ENCODE measurements around the gene MDM2. TPM values are rescaled to one million over a fixed set of nuclear protein-coding genes. Genes with fewer than 3 reads are reported as not detected.

The MDM2 gene
- polyA plus RNA-seq, 3 donors = 16.2 to 39.9 (median 27.6) TPM

- Mint-ChIP-seq H3K9me3 (peaks cover 0 to 2% (median 0%) of the 10 kb centered on the region in 7 donors), H3K4me3 (no peak overlapping the region), H3K4me1 (peaks cover 50% of the 10 kb centered on the region), H3K27me3 (ENCODE audit: low read depth in 3 of 3) (no peaks in the 10 kb centered on the region), H3K27ac (peak overlapping the region; percentile 96 to 99 (median 97)), H3K36me3 (peaks cover 2% of the 10 kb centered on the region in 2 donors)
- Histone ChIP-seq H3K79me2 (ENCODE audit: insufficient read depth, low read length) (no peaks in the 10 kb centered on the region), H3K4me2 (replicated peaks; ENCODE audit: extremely low read depth, low read length, poor library complexity, severe bottlenecking) (peak overlapping the region; percentile 48), H3K4me3 (replicated peaks in 1 of 3; ENCODE audit: low read depth in 2 of 3, low read length in 3 of 3) (peak overlapping the region in 1 of 3 experiments; percentile 53), H3K27me3 (ENCODE audit: control insufficient read depth in 2 of 2, insufficient read depth in 2 of 2, low read length in 2 of 2) (no peaks in the 10 kb centered on the region), H3K4me1 (ENCODE audit: control insufficient read depth in 1 of 2, insufficient read depth in 2 of 2, low read length in 2 of 2) (peaks cover 63 to 64% of the 10 kb centered on the region in 2 donors), H3K36me3 (replicated peaks in 1 of 2; ENCODE audit: control insufficient read depth in 1 of 2, insufficient read depth in 2 of 2, low read length in 2 of 2) (no peaks in the 10 kb centered on the region), H2AFZ (ENCODE audit: insufficient read depth, low read depth, low read length, poor library complexity, severe bottlenecking) (no peak overlapping the region), H4K20me1 (ENCODE audit: insufficient read depth, low read length) (no peaks in the 10 kb centered on the region), H3K9ac (ENCODE audit: insufficient read depth, low read length, poor library complexity, severe bottlenecking) (peak overlapping the region; percentile 68), H3K27ac (ENCODE audit: low read depth in 1 of 2, low read length in 2 of 2) (peak overlapping the region; percentile 88 to 96), H3K9me3 (replicated peaks in 1 of 2; ENCODE audit: control insufficient read depth in 1 of 2, insufficient read depth in 1 of 2, low read length in 2 of 2) (no peaks in the 10 kb centered on the region)
- intact Hi-C loops (cut with micrococcal nuclease) = loop anchor here in 1 of 2 donors (1.0 kb wide), 1 partner anchor 21 kb away; the partner anchor contains the start of gene MDM2
- no peak for TF ChIP-seq CTCF (IDR thresholded peaks at IDR 0.05)
- peak in 1 of 3 donors; percentile 15 for DNase-seq
- WGBS (ENCODE audit: insufficient coverage) = no CpG with 5 or more reads among the region's 2 CpGs
These were observed 21.0 kb upstream of the MDM2 start for GRCh38 chr12:68786929-68787328.

- Histone ChIP-seq H3K4me2 (replicated peaks; ENCODE audit: extremely low read depth, low read length, poor library complexity, severe bottlenecking) (no peak overlapping the region), H3K4me1 (ENCODE audit: control insufficient read depth in 1 of 2, insufficient read depth in 2 of 2, low read length in 2 of 2) (peaks cover 59 to 60% of the 10 kb centered on the region in 2 donors), H4K20me1 (ENCODE audit: insufficient read depth, low read length) (no peaks in the 10 kb centered on the region), H3K9me3 (replicated peaks in 1 of 2; ENCODE audit: control insufficient read depth in 1 of 2, insufficient read depth in 1 of 2, low read length in 2 of 2) (no peaks in the 10 kb centered on the region), H3K79me2 (ENCODE audit: insufficient read depth, low read length) (no peaks in the 10 kb centered on the region), H3K27me3 (ENCODE audit: control insufficient read depth in 2 of 2, insufficient read depth in 2 of 2, low read length in 2 of 2) (no peaks in the 10 kb centered on the region), H3K4me3 (replicated peaks in 1 of 3; ENCODE audit: low read depth in 2 of 3, low read length in 3 of 3) (no peak overlapping the region), H3K36me3 (replicated peaks in 1 of 2; ENCODE audit: control insufficient read depth in 1 of 2, insufficient read depth in 2 of 2, low read length in 2 of 2) (no peaks in the 10 kb centered on the region), H3K9ac (ENCODE audit: insufficient read depth, low read length, poor library complexity, severe bottlenecking) (no peak overlapping the region), H3K27ac (ENCODE audit: low read depth in 1 of 2, low read length in 2 of 2) (peak overlapping the region in 1 of 2 donors; percentile 96), H2AFZ (ENCODE audit: insufficient read depth, low read depth, low read length, poor library complexity, severe bottlenecking) (no peak overlapping the region)
- no peak for TF ChIP-seq CTCF (IDR thresholded peaks at IDR 0.05)
- no peak overlapping the region for H3K4me3 Mint-ChIP-seq
- 100% methylated on average over 1 of the region's 3 CpGs for WGBS (ENCODE audit: insufficient coverage)
- peaks cover 46% of the 10 kb centered on the region for H3K4me1 Mint-ChIP-seq
- H3K36me3 Mint-ChIP-seq = peaks cover 0 to 2% of the 10 kb centered on the region in 2 donors
- H3K9me3 Mint-ChIP-seq = peaks cover 0 to 2% (median 0%) of the 10 kb centered on the region in 7 donors
- intact Hi-C loops (cut with micrococcal nuclease) = no loop called here
- no peak for DNase-seq
- H3K27me3 Mint-ChIP-seq (ENCODE audit: low read depth in 3 of 3) = no peaks in the 10 kb centered on the region
- H3K27ac Mint-ChIP-seq = peak overlapping the region in 6 of 7 donors; percentile 96 to 99 (median 97)
These were observed 19.3 kb upstream of the MDM2 start for GRCh38 chr12:68788554-68789143.
